NCI-H69 (cell line): ENCODE results near the gene CCL11.

Experiments
- DNase-seq: peaks from one replicate; lab custom pipeline; 2025; lab: John Stamatoyannopoulos, UW

Gene CCL11

GRCh38 chr17:34257299-34257985, 28.1 kb upstream of the CCL11 start:
- no peak for DNase-seq

- no peak for DNase-seq
Measured at GRCh38 chr17:34257986-34258326, 27.6 kb upstream of the CCL11 start.

- DNase-seq: no peak
Measured at GRCh38 chr17:34259146-34259545, 26.4 kb upstream of the CCL11 start.

- DNase-seq: no peak
Measured at GRCh38 chr17:34260861-34261260, 24.7 kb upstream of the CCL11 start.

GRCh38 chr17:34261568-34262337, 23.8 kb upstream of the CCL11 start:
- no peak for DNase-seq

GRCh38 chr17:34265711-34266110, 19.8 kb upstream of the CCL11 start:
- DNase-seq: no peak

- no peak for DNase-seq
Measured at GRCh38 chr17:34269969-34270368, 15.6 kb upstream of the CCL11 start, which contains the start of gene CCL7. CCL7 (plus strand) TSS chr17:34270221; CDS start chr17:34270291, 70 bp downstream.

GRCh38 chr17:34275881-34276280, 9.7 kb upstream of the CCL11 start:
- DNase-seq: peak; percentile 57

- no peak for DNase-seq
Measured at GRCh38 chr17:34276826-34277225, 8.7 kb upstream of the CCL11 start.

- no peak for DNase-seq
Measured at GRCh38 chr17:34283571-34283970, 2.0 kb upstream of the CCL11 start.

- DNase-seq: no peak
Measured at GRCh38 chr17:34287875-34288274, 2.3 kb downstream of the CCL11 start.

GRCh38 chr17:34290586-34290985, 5.0 kb downstream of the CCL11 start:
- no peak for DNase-seq

- no peak for DNase-seq
Measured at GRCh38 chr17:34291721-34292348, 6.3 kb downstream of the CCL11 start.

GRCh38 chr17:34299027-34299426, 13.5 kb downstream of the CCL11 start:
- DNase-seq: no peak

- peak; percentile 10 for DNase-seq
Measured at GRCh38 chr17:34299956-34300577, 14.5 kb downstream of the CCL11 start.

GRCh38 chr17:34300652-34301370, 15.3 kb downstream of the CCL11 start:
- DNase-seq: no peak

GRCh38 chr17:34301986-34302385, 16.4 kb downstream of the CCL11 start:
- no peak for DNase-seq

GRCh38 chr17:34302636-34303035, 17.1 kb downstream of the CCL11 start:
- no peak for DNase-seq

GRCh38 chr17:34303606-34304005, 18.1 kb downstream of the CCL11 start:
- no peak for DNase-seq

GRCh38 chr17:34305061-34305460, 19.5 kb downstream of the CCL11 start:
- no peak for DNase-seq

GRCh38 chr17:34305606-34306005, 20.1 kb downstream of the CCL11 start:
- no peak for DNase-seq

- peak; percentile 32 for DNase-seq
Measured at GRCh38 chr17:34306466-34306865, 20.9 kb downstream of the CCL11 start.
